Activated T-helper 1 cell treated with anti-CD3 and anti-CD28 coated beads, Interleukin-12 subunit alpha, Interleukin-12 subunit beta, Interleukin-2, Interleukin-4 antibody, amounts not matched to agents 30 ng/mL and 10 ng/mL and 1 ng/mL, durations not matched to agents 14 hours and 24 hours and 36 hours (primary cell): Measurements from ENCODE around the gene MRPL36. TPM values are rescaled to one million over a fixed set of nuclear protein-coding genes. Genes with fewer than 3 reads are reported as not detected.

ENCODE experiments used
- DNase-seq: peaks from one replicate; pipeline ENCODE4 v3.0.0; 2021; ENCODE audit warnings: low spot score
- H3K27ac Mint-ChIP-seq: one replicate; pipeline ENCODE4 v1.8.0; 2021; ENCODE audit warnings: mild to moderate bottlenecking, mixed read lengths
- H3K27me3 Mint-ChIP-seq: one replicate; pipeline ENCODE4 v1.8.0; 2022; ENCODE audit warnings: mild to moderate bottlenecking, moderate library complexity, mixed read lengths; ENCODE audit not compliant: insufficient read depth
- H3K36me3 Mint-ChIP-seq: one replicate; pipeline ENCODE4 v1.8.0; 2021; ENCODE audit warnings: low read depth, mixed read lengths
- H3K4me1 Mint-ChIP-seq: one replicate; pipeline ENCODE4 v1.8.0; 2021; ENCODE audit warnings: low read depth, mixed read lengths
- H3K4me3 Mint-ChIP-seq: one replicate; pipeline ENCODE4 v1.8.0; 2021; ENCODE audit warnings: mild to moderate bottlenecking, moderate library complexity, mixed read lengths
- H3K9me3 Mint-ChIP-seq: one replicate; pipeline ENCODE4 v1.8.0; 2021; ENCODE audit warnings: mixed read lengths
- intact Hi-C: fragments of 100-400 bp; cut with micrococcal nuclease; formaldehyde crosslinking; loops from one replicate; pipeline ENCODE4 v1.15.1; 2024
- total RNA-seq: library from RNA; stranded (reverse); gene quantifications from 2 replicates; pipeline ENCODE4 v1.2.3, GENCODE V29; 2022

MRPL36 gene
- total RNA-seq, 1 donor from 2014 or later: 118 TPM

- H3K36me3 Mint-ChIP-seq: no peaks in the 10 kb centered on the region
- no peak for DNase-seq
- H3K4me1 Mint-ChIP-seq: no peaks in the 10 kb centered on the region
- H3K27ac Mint-ChIP-seq: no peak overlapping the region
- no peak overlapping the region for H3K4me3 Mint-ChIP-seq
- H3K9me3 Mint-ChIP-seq: peaks cover 9% of the 10 kb centered on the region
- H3K27me3 Mint-ChIP-seq: peaks cover 2% of the 10 kb centered on the region
- intact Hi-C loops: no loop called here
These were observed 43.2 kb downstream of the MRPL36 start for GRCh38 chr5:1756481-1756880.

GRCh38 chr5:1755321-1755949 is 44.2 kb downstream of the MRPL36 start:
- Mint-ChIP-seq H3K4me1 (no peaks in the 10 kb centered on the region), H3K9me3 (peaks cover 9% of the 10 kb centered on the region), H3K4me3 (no peak overlapping the region), H3K36me3 (no peaks in the 10 kb centered on the region), H3K27me3 (peaks cover 2% of the 10 kb centered on the region), H3K27ac (no peak overlapping the region)
- intact Hi-C loops: no loop called here
- DNase-seq: no peak

- Mint-ChIP-seq H3K27me3 (peaks cover 3% of the 10 kb centered on the region), H3K36me3 (no peaks in the 10 kb centered on the region), H3K4me1 (no peaks in the 10 kb centered on the region), H3K27ac (no peak overlapping the region), H3K4me3 (no peak overlapping the region), H3K9me3 (peaks cover 9% of the 10 kb centered on the region)
- intact Hi-C loops: no loop called here
- no peak for DNase-seq
These were observed 45.0 kb downstream of the MRPL36 start for GRCh38 chr5:1754531-1755220.

GRCh38 chr5:1753490-1753889 is 46.1 kb downstream of the MRPL36 start:
- Mint-ChIP-seq H3K27ac (no peak overlapping the region), H3K27me3 (peaks cover 3% of the 10 kb centered on the region), H3K4me3 (no peak overlapping the region), H3K9me3 (peaks cover 6% of the 10 kb centered on the region), H3K36me3 (no peaks in the 10 kb centered on the region), H3K4me1 (no peaks in the 10 kb centered on the region)
- intact Hi-C loops: no loop called here
- no peak for DNase-seq

- no peak overlapping the region for H3K4me3 Mint-ChIP-seq
- no peaks in the 10 kb centered on the region for H3K4me1 Mint-ChIP-seq
- no peak for DNase-seq
- H3K27me3 Mint-ChIP-seq: peaks cover 3% of the 10 kb centered on the region
- H3K27ac Mint-ChIP-seq: no peak overlapping the region
- no peaks in the 10 kb centered on the region for H3K9me3 Mint-ChIP-seq
- H3K36me3 Mint-ChIP-seq: no peaks in the 10 kb centered on the region
- intact Hi-C loops: no loop called here
These were observed 46.8 kb downstream of the MRPL36 start for GRCh38 chr5:1752881-1753280.

GRCh38 chr5:1751864-1752822 is 47.5 kb downstream of the MRPL36 start:
- DNase-seq: no peak
- Mint-ChIP-seq H3K4me1 (no peaks in the 10 kb centered on the region), H3K27me3 (peaks cover 3% of the 10 kb centered on the region), H3K36me3 (no peaks in the 10 kb centered on the region), H3K4me3 (no peak overlapping the region), H3K27ac (no peak overlapping the region), H3K9me3 (no peaks in the 10 kb centered on the region)
- intact Hi-C loops: no loop called here

- H3K4me1 Mint-ChIP-seq: no peaks in the 10 kb centered on the region
- no peak overlapping the region for H3K4me3 Mint-ChIP-seq
- intact Hi-C loops: no loop called here
- peaks cover 3% of the 10 kb centered on the region for H3K27me3 Mint-ChIP-seq
- H3K27ac Mint-ChIP-seq: no peak overlapping the region
- H3K36me3 Mint-ChIP-seq: no peaks in the 10 kb centered on the region
- DNase-seq: no peak
- H3K9me3 Mint-ChIP-seq: no peaks in the 10 kb centered on the region
These were observed 48.4 kb downstream of the MRPL36 start for GRCh38 chr5:1751026-1751863.

- intact Hi-C loops: no loop called here
- no peak overlapping the region for H3K4me3 Mint-ChIP-seq
- DNase-seq: no peak
- H3K4me1 Mint-ChIP-seq: no peaks in the 10 kb centered on the region
- H3K36me3 Mint-ChIP-seq: no peaks in the 10 kb centered on the region
- H3K27ac Mint-ChIP-seq: no peak overlapping the region
- peaks cover 5% of the 10 kb centered on the region for H3K27me3 Mint-ChIP-seq
- no peaks in the 10 kb centered on the region for H3K9me3 Mint-ChIP-seq
These were observed 49.2 kb downstream of the MRPL36 start for GRCh38 chr5:1750469-1750868.

- H3K36me3 Mint-ChIP-seq: no peaks in the 10 kb centered on the region
- H3K27me3 Mint-ChIP-seq: peaks cover 7% of the 10 kb centered on the region
- no peak overlapping the region for H3K4me3 Mint-ChIP-seq
- H3K9me3 Mint-ChIP-seq: no peaks in the 10 kb centered on the region
- no peak overlapping the region for H3K27ac Mint-ChIP-seq
- no peaks in the 10 kb centered on the region for H3K4me1 Mint-ChIP-seq
- DNase-seq: no peak
- intact Hi-C loops: no loop called here
These were observed 50.1 kb downstream of the MRPL36 start for GRCh38 chr5:1749346-1750124.

- H3K27me3 Mint-ChIP-seq: peaks cover 7% of the 10 kb centered on the region
- no peaks in the 10 kb centered on the region for H3K4me1 Mint-ChIP-seq
- H3K36me3 Mint-ChIP-seq: no peaks in the 10 kb centered on the region
- no peak overlapping the region for H3K4me3 Mint-ChIP-seq
- DNase-seq: no peak
- H3K9me3 Mint-ChIP-seq: no peaks in the 10 kb centered on the region
- H3K27ac Mint-ChIP-seq: no peak overlapping the region
- intact Hi-C loops: no loop called here
These were observed 50.8 kb downstream of the MRPL36 start for GRCh38 chr5:1748845-1749244.
